GM18517 (cell line): Measurements from ENCODE around the gene SLC22A23.

Experiments used
- ATAC-seq: cut with Tn5 transposase; IDR thresholded peaks from one replicate; pipeline ENCODE4 v1.9.1; 2021; ENCODE audit warnings: mild to moderate bottlenecking, moderate library complexity; ENCODE audit not compliant: unreplicated experiment

Gene SLC22A23

DNA sequence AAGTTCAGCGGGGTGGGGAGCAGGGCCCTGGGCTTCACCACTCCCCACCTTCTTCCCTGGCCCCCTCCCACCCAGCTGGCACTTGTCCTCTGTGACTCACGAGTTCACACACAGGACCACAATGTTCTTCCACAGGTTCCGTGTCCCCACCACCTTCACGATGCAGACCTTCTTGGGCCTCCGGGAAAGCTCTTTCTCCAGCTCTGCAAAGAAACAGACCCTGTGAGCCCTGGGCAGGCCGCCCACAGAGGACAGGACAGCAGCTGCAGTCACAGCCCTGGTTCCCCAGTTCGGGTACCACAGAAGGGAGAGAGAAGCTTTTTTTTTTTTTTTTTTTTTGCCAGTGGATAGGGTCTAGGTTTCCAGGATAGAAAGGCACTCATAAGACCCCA, 167.2 kb downstream of the SLC22A23 start:
- no peak for ATAC-seq

DNA sequence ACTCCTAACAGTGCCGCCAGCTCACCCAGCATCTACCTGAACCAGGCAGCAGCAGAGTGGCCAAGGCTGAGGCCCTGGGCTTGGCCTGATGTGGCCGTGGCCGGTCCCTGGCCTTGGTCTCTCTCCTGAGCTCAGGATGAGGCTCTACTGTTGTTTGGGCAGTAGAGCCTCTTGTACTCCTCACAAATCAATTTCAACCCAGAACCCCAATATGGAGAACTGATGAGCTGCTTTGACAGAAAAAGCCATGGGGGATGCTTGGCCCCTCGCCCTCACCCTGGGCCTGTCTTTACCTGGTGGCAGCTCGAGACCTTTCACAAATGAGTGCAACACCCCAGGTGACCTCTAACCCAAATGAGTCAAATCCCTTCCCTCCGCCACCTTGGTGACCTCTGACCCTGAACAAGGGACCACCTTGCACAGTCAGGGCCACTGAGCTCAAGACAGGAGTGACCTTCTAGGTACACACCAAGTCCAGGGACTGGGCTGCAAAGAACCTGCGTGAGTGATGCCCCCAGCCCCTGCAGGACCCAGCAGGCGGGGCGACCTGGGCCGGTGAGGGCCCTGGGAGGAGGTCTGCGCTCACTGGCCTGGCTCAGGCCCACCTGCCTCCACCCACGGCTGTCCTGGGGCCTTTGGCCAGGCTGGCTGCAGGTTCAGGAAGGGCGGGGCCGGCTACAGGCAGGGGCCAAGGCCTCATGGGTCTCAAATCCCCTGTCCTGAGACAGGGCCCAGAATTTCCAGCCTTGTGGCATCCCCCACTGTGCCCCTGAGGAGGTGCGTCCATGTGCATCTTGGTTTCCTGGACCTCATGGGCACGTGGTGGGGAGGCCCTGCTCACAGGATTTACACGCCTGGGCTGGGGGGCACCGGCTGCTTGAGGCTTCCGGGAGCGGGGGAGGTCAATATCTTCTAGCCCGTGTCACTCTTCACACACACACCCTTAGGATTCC, 167.9 kb downstream of the SLC22A23 start:
- no peak for ATAC-seq

DNA sequence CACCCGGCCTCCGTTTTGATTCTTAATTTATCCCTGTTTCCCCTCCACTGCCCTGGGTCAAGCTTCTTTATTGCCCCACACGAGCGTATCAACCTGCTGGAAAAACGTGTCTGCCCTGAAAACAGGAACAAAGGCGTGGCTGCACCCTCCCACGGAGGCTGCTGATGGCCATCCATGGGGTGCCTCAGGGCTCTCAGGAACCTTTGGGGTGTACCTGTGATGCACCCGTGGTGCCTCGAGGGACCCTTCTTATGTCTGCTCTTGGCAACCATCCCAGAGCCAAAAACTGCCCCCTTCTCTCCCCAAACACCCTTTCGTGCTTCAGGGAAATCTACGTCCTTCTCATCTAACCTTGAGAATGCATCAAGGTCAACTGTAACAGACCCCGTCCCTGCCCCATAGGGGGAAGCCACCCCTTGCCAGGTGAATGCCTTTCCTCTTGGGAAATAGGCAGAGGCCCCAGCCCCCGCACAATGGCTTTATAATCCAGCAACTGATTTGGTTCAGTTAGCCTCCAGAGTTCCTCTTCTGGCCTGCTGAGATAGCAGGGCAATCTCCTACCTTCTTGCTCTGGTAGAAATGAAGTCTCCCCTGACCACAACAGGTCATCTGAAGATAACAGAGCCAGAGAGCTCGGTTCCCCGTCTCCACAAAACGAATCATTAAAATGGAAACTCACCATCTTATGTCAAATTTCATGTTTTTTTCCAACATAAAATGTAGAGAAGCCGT, 168.7 kb downstream of the SLC22A23 start:
- no peak for ATAC-seq

DNA sequence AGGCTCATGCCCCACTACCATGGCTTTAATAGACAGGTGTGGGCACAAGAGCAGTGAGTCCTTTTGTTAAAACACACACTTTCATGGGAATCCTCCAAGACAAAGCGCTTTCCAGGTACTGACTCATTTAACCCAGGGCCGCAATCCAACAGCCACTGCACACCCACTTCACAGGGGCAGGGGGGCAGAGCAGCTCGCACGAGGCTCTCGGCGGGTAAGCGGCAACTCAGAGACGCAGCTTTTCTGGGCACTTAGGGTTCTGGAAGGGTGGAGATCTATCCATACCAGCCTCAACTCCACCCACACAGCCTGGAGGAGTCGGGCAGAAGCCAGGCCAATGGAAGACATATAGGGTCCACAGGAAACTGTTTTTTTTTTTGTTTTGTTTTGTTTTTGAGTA, 169.5 kb downstream of the SLC22A23 start:
- ATAC-seq: no peak

DNA sequence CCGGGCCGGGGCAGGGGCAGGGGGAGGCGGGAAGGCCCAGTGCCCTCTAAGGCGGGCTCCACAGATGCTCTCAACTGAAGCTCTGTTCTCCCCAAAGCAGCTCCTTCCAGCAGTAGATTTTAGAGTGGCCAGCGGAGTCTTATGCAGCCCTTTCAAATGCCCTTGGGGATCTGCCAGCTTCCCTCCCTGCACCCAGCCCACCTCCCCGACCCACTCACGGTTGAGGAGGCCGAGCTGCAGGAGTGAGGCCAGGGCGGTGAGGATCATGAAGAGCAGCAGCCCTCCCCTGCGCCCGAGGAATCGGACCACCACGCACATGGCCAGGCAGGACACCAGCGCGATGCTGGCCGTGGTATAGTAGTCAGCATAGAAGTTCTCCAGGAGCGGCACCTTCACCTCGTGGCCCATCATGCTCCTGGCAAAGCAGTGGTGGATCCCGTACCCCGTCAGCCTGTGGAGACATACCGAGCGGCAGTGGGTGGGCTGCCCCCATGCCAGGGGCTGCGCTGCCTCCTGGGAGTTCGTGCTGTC, 170.1 kb downstream of the SLC22A23 start:
- no peak for ATAC-seq

DNA sequence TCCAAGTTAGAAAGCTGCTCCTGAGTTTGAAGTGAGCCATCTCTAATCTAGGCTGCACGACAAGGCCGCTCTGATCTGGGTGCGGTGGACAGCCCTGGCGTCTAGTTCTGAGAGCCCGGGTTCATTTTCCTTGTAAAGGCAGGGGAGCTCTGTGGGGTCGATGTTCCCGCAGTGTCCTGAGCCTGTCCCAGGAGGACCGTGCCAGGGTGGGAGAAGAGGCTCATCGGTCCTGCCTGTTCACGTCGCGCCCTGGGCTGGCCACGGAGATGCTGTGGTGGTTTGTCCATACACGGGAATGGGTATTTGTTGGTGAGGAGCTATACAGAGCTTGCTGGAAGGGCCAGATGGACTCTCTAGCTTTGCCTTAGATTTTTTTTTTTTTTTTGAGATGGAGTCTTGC, 171.1 kb downstream of the SLC22A23 start:
- ATAC-seq: no peak

DNA sequence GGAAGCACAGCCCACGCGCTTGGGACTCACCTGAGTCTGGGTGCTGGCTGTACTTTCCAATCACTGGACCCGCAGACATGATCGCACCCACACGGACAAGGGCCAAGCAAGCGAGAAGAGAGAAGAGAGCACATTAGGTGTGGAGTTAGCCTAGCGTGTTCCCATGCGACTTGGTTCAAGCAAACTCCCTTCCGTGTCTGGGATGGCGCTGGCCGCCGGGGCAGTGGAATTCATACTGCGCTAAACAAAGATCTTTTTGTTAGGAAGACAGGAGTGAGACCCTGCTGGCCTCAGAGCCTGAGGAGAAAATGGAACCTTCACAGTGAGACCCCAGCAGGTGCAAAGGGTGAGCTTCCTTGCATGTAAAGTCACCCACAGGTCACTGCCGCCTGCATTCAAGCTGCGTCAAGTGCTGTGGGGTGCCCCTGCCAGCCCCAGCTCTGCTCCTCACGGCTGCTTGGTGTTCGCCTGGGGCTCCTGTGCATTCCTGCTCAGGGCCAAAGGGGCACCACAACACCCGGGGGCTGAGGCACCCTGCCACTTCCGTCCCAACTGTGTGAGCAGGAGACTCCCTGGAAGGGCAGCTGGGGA, 171.7 kb downstream of the SLC22A23 start:
- no peak for ATAC-seq

DNA sequence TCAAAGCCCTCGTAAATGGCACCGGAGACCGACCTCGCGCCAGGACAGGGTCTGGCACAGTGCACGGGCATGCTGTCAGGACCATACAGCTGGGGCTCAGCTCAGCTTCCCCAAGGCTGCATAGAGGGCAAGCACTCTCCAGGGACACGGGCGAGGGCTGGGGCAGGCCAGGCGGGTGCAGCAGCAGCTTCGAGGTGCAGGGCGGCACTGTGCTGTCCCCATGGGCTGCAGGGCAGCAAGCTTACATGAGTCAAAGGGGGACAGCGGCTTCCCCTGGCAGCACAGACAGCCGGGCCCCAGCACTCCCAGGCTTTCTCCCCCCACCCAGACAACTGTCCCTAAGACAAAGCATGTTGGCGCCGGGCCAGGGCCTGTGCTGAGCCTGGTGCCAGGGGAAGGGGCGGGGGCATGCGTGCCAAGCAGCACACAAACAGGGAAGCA, 172.4 kb downstream of the SLC22A23 start:
- ATAC-seq: no peak

DNA sequence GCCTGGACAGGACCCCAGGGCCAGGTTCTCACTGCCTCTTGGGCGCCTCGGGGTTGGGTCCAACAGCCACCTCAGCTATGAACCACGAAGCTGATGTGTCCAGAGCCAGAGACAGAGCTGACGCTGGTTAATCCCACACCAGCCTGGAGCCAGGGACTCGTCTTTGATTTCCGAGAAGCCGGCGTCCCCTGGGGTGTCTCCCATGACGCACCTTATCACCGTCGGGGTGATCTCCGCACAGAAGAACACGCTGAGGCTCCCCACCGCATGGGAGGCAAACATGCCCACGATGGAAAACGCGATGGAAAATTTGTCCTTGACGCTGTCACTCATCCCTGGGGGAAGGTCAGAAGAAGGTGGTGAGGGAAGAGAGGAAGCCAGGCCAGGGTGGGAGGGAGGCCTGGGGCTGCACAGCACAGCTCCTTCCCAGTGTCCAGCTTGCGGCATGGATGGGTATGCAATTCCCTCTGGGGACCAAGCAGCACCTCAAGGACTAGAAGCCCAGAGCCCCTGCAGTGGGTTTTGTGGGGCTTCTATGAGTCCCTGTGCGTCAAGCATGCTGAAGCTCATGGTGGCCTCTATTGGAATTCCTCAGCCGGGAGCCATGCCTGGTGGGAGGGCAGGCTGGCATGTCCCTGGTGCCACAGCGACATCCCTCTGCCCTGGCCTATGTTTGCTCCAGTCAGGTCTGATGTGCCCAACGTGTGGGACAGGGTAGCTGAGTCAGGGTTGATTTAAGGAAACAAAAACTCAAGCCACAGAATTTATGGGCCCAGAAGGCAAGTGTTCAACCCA, 173.0 kb downstream of the SLC22A23 start:
- no peak for ATAC-seq

DNA sequence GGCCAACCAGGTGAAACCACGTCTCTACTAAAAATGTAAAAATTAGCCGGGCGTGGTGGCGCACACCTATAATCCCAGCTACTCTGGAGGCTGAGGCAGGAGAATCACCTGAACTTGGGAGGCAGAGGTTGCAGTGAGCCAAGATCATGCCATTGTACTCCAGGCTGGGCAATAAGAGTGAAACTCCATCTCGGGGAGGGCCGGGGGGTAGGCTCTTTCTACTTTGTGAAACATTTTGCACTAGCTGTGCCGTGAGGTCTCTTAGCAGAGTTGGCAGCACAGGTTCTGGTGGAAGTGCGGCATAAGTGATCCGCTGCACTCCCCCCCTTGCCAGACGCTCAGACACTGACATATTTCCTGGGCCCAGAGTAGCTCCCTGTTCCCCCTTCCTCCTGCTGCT, 173.6 kb downstream of the SLC22A23 start:
- ATAC-seq: no peak

DNA sequence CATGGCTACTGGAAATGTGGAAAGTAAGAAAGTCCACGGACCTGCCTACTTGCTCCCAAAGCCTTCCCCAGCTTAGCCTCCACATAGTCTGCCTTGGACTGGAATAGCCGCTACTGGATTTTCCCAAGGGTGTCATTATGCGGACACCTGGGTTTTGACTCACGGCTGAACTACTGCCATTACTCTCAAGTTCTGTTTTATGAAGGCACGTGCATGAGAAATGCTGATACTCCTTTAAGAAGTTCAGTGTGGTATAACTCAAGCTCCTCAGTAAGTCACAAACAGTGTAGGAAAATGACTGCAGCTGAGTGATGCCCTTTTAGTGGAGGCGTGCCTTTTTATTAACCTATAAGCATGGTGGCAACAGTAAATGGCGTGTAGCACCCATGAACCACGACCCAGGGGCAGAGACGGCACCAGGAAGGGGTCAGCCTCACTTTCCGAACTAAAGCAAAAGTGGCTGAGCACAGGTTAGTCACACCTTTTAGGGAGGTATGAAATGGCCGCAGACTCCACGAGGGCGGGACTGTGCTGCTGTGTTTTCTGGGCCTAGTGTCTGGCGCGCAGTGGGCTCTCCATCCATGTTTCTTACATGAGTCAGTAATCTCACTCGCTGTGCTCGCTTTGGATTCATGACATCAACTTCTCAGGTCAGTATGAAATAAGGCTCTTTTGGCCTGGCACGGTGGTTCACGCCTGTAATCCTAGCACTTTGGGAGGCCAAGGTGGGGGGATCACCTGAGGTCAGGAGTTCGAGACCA, 174.2 kb downstream of the SLC22A23 start:
- ATAC-seq: no peak

DNA sequence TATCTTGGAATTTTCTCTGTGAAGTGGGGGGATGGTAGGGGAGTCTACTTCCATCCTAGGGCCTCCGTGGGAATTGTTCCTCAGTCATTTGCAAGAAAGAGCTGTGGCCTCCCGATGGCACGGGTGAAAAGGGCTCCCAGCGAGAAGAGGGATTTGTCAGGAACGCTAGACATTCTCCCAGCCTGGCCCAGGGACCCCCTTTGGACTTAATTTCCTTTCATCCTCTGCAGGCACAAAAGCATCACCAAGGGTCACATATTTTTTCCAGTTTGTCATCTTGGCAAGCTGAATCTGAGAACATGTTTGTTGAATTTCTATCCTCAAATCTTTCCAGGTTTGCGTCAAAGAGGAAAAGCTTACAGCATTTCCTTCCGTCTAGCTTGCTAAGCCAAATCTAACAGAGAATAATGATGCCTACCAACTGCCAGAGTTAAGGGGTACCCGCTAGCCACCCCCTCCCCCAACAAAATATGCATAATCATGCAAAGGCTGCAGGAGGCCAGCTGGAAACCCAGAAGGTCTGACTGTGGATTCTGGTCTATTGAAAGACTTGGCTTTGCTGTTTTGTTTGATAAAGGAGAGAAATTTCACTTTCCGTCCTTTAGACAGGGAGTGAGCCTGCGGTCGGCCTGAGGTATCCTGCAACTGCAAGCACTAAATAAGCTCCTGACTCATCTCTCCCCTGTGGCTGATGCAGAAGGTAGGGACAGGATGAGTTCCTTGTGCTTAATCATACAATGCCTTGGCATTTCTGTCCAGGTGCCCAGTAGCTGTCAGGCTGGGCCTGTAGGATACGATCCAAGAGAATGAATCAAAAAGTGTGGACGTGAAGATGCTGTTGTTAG, 175.0 kb downstream of the SLC22A23 start:
- no peak for ATAC-seq

DNA sequence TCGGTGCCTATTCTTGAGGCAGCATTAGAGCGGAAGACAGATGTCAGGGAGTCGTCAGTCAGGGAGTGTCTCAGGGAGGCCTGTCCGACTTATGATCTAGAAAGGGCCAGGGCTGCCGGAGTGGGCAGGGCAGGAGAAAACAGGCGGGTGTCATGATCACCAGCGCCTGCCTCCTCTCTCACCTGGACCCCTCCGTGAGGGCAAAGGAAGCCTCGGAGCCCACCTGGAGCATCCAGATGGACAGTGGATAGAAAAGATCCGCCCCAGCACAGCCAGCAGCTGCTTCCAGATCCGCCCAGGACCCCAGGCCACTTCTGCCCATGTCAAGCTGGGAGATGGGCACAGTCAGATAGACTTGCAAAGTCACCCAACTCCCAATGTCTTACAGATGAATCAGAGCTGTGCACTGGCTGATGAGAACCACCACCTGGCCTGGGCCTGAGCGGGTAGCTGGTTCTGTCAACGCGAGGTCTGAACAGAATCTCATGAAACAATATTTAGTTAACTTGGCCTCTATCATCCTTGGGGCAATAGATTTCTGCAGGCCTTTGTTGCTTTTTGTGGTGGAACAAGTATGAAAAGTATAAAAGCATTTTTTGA, 175.9 kb downstream of the SLC22A23 start:
- ATAC-seq: no peak

DNA sequence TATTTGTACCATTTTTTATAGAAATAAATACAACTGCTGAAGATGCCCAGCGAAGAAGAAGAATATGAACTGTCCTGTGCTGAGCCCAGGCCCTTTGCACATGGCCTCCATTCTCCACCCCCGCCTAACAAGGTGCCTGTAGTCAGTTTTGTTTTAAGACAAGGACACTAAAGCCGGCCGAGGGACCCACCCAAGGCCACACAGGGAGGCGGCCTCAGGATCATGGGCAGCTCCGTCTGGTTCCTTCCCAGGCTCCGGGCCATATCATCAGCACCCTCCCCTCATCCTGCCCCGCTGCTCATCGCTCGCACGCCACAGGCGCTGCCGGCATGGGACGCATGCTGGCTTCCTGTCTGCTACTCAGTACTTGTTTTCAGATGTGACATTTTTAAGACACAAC, 176.8 kb downstream of the SLC22A23 start:
- ATAC-seq: no peak

DNA sequence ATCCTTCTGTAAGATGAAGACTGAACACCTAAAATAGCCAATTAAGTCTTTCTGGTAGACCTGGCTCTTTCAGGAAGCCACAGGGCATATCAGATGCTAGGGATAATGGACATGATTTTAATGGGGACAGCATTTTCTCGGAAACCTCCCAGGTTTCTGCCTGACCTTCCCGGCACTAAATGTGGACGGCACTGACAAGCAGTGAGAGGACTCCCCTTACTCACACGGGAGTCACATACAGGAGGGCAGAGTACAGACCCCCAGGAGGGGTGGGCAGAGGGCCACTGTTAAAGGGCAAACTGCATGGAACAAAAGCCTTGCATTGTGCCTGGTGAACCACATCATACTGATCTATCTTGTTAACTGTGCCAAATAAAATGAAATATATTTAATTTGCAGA, 178.2 kb downstream of the SLC22A23 start:
- no peak for ATAC-seq

DNA sequence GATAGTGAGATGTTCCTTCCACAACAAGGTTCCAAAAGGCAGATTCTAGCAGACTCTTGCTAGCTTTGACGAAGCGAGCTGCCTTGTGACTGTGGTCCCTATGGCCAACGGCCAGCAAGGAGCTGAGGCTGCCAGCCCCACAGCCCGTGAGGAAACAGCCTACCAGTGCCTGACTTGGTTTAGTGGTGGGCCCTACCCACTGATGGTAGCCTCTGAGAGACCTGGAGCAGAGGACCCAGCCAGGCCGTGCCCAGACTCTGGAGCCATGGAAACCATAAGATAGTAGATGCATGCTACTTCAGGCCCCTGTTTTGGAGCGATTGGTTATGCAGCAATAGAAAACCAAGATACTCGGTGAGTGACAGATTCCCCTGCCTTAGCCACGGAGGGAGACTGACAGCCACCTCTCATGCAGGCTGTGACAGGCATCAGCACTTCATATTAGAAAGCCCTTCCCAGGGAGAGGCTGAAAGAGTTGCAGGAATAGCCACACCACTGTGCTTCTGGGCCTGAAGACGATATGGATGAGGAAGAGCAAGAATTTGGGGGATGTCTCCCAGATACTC, 178.9 kb downstream of the SLC22A23 start:
- ATAC-seq: no peak

DNA sequence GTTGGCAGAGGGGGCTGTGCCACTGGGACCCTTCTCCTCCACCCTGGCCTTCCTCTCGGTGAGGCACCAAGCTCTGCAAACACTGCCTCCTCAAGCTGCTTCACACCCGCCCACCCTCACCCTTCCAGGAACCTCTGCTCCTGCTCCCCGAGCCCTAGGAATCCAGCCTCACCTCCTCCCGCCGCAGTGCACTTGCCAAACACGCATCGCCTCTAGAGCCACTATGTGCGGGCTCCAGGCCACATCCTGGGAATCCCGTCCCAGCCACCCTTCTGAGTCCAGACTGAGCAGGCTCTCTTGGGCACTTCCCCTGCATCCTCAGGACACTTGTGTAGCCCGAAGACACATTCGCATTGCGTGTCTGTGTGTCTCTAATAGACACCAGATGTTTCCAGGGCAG, 179.6 kb downstream of the SLC22A23 start:
- no peak for ATAC-seq
